Activated T-cell treated with anti-CD3 and anti-CD28 coated beads for 4 hours (primary cell): ENCODE results near the gene TNFAIP8.

Experiments used
- DNase-seq: peaks from one replicate; pipeline ENCODE4 v3.0.0-alpha.2; 2020

Gene TNFAIP8

DNA sequence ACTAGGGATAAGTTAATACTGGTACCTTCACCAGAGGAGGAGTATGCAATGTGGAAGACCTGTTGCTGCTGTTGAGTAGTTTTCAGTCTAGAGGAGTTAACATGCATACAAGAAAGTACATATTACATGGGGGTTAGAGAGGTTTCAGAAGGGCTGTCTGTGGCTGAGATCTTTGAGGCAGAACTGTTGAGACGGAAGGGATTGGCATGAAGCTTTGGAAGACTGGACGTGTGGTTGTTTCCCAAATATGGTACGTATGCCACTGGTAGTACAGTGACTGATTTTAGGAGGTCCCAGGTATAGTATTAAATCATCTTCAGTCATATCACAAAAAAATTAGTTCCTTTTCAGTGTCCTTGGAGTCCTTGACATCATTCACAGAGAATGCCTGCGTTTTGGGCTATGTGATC lies 17.6 kb downstream of the TNFAIP8 start:
- no peak for DNase-seq

DNA sequence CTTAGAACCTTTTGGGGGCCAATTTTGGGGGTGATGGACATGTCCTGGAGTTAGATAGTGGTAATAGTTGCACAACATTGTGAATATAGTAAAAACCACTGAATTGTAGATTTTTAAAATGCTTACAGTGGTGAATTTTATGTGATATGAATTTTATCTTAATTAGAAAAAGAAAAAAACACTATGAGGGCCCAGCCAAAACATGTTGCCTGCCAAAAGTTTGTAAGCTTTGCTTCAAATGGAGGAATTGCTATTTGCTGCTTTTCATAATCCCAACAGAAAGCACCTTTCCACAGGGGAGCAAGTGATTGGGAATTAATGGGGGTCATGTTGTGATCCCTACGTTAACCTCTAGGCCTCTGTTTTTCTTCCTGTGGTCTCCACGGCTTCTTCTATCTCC lies 19.1 kb downstream of the TNFAIP8 start:
- no peak for DNase-seq

DNA sequence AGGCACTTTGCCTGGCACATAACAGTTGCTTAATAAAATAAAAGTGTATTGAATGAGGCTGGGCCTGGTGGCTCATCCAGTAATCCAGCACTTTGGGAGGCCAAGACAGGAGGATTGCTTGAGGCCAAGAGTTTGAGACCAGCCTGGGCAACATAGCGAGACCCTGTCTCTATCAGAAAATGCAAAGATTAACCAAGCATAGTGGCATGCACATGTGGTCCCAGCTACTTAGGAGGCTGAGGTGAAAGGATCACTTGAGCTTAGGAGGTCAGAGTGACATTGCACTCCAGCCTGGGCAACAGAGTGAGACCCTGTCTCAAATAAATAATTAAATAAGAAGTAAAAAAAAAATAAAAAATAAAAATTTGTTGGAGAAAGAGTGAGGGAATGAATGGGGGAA lies 21.2 kb downstream of the TNFAIP8 start:
- DNase-seq, result no peak

DNA sequence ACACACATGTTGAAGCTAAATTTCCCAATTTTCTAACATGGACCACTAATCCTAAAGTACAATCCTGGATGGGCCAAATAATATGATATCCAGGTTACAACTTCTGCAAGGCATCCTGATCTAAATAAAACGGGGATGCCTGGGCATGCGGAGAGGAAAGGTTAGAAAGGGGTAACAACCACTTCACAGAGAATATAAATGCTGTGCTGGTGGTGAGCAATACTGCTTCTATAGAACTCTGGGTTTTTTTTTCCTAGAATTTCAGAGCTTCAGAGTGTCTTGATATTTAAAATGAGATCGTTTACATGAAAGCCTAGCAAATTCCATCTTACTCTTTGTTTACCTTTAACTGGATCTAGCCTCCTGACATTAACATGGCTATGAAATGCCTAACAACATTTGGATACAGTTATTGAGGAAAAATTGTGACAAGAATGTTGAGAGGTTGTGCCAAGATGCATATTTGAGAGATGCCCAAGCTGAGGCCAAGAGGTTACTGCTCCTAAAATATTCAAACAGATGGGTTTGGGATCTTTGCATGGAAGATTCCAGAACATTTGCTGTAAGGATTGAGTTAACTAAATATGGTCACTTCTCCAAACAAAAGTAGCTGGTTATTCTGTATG lies 22.4 kb downstream of the TNFAIP8 start:
- no peak for DNase-seq

DNA sequence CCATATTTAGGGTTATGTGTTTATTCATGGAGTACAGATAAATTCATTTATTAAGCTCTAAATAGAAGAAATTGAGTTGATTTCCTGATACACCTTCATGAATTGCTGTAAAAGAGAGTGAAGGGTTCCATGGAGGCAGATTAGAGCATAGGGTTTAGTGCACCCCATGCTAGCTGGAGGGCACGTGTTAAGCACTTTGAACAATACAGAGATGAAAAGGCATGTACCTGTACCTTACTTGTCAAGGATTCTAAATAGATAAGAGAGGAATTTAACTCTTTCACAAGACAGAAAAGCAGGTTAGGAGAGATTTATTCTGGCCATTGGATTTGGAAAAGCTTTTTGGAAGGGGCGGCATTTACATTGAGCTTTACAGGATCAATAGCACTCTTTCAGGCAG lies 23.3 kb downstream of the TNFAIP8 start:
- no peak for DNase-seq

DNA sequence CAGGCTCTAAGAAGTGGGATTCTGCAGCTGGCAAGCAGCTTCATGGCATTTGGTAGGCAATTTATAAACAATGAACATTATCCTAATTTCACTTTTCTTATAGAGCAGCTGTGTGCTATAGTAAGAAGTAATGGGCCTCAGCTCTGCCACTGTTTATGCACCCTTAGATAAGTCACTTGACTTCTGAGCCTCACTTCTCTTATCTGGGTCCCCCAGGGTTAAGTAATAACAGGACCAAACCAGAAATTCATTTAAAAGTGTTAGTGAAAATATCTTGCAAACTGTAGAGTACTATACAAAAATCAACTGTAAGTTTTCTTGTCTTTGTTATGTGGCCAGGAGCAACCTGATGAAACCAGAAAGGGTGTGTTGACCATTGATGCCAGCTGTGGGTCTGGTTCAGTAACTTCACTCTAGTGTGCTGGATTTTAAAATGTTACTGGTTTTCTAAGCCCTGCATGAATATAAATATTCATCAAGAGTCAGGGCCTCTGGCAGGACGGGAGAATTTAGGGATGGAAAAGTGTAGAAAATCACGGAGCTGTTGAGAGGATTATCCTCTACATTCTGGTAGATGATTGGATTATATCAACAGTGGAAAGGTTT lies 24.2 kb downstream of the TNFAIP8 start:
- no peak for DNase-seq

DNA sequence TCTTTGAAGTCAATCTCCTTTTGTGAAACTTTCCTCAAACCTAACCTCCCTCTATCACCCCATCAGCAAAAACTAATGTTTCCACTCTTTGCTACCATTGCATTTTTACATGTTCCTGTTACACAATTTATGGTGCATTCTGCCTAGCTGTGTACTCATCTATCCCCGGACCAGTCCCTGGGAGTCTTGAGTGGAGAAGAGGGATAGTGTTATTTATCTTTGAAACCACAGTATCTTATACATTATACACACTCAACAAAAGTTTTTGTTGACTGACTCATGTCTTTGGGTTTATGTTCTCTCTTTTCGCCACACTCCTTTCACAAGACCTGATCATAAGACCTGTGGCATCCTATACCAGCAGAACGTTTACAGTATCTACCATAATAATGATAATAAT lies 26.4 kb downstream of the TNFAIP8 start:
- DNase-seq, result no peak

DNA sequence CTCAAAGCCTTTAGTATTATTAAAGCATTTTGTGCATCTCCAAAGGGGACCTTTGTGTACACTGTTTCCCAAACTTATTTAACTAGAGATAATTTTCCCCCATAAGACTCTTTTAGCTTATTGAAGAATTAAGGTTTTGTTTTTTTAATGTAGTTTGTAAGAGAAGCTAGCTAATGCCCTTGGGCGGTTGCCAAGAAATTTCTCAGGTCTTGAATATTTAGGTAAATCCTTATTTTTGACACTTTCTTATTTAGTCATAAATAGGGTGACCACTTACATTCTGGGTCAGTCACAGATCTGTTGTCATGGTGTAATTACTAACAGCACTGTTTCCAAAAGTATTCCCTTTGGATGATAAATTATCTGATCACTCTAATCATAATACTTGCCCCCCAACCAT lies 27.2 kb downstream of the TNFAIP8 start:
- DNase-seq, result no peak

DNA sequence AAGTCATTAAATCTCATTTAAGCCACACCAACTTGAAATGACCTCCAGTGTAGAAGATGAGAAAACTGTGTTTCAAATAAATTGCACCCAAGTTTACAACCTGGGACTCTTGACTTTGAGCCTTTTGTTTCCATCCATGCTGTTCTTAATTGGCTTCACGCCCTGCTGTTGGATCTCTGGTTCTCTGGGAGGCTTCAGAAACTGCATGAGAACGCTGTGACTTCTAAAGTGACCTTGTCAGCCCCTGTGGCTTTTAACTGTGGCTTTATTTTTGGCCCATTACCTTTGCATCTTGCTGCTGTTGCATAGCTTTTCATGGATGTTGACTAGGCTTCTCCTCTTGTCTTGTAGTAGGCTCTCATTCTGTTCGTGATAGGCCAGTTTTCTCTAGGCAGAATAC lies 29.3 kb downstream of the TNFAIP8 start:
- no peak for DNase-seq

DNA sequence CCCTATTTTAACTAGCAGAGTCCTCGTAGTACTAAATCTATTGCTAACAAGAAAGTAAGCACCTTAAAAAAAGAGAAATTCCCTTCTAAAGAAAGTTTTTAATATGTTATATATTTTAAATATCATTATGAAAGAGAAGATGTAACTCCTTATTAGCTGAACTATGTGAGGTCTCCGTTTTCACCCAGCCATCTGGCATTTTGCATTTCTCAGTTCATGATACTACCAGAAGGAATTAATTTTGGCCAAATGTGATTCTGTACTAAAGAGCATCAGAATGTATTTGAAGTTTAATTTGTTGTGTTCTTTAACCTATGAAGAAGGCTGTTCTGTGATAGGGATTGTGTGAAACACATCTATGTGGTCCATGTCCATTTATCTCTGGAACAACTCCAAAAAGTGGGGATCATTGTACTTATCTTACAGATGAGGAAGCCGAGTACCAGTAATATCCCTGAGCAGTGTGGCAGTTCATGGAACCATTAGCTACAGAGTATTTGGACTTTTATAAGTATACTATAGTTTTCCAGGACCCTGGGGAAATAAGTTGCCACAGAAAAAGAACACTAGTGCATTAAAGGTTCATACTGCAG lies 29.8 kb downstream of the TNFAIP8 start:
- DNase-seq, result no peak

DNA sequence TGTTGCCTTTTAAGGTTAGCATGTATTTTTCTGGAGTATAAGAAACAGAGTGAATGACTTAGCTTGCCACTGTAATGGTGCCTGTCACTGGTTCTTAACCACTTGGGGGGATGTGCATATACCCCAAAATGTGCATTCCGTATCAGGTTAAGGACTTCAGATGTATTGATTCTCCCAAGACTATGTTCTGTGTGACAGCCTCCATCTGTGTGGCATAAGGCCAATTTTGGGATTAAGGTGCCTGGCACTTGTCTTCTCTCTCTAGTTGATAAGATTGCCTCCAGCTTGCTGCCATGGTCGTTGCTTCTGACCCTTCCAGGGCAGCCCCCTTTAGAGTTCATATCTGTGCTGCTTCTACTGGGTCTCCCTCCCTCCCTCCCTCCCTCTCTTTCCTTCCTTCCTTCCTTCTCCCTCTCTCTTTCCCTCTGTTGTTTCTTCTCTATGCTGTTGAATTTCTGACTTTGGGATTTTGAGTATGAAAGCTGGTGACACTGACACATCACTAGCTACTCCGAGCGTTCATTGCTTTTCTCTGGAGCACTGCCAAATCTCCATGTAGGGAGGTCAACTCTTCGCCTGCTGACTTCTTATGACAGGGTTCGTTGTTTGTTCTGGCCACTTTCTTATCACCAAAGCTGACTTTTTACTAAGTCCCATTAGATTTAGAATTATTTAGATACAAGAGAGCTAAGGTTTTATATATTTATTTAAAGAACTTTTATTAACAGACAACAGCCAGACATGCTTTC lies 31.0 kb downstream of the TNFAIP8 start:
- DNase-seq, result no peak

DNA sequence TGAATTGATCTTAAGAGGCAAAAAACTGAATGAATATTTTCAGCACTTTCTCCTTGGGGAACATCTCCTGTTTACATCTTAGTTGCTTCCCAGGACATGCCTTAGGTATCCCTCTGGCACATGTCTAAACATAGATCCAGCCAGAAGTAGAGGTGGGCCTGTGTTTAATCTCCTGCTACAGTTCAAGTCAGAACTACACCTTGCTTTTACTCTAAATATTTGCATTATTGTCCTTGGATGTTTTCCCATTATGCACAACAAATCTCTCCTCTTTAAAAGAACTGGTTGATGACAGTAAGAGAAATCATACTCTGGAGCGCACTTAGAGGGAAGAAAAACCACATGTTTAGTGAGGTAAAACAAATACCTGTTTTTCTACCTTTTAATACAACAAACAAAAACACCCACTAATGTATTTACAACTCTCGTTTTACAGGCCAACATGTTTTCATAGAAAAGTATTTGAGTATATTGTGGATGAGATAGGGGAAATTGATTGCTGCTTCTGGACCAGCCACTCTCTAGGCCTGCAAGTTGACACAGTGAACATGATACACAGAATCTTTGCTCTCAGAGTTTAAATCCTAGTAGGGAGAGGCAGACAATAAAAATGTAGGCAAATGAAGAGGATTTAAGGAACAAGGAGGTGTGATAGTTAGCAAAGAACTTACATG lies 32.3 kb downstream of the TNFAIP8 start:
- DNase-seq, result no peak

DNA sequence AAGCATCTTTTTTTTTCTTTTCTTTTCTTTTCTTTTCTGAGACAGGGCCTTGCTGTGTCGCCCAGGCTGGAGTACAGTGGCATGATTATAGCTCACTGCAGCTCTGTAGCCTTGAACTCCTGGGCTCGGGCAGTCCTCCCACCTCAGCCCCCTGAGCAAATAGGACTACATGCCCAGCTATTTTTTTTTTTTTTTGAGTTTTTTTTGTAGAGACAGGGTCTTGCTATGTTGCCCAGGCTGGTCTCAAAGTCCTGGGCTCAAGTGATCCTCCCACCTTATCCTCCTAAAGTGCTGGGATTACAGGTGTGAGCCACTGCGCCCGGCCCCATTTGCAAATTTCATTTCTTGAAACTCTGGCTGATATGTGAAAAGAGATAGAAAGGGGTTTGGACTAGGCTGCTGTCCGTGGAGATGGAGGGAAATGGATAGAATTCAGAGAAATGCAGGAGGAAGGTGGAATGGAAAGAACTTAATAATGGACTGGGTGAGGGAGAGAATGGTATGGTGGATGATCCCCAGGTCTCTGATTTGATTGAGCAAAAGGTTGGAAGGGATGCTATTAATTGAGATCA lies 32.9 kb downstream of the TNFAIP8 start:
- no peak for DNase-seq

DNA sequence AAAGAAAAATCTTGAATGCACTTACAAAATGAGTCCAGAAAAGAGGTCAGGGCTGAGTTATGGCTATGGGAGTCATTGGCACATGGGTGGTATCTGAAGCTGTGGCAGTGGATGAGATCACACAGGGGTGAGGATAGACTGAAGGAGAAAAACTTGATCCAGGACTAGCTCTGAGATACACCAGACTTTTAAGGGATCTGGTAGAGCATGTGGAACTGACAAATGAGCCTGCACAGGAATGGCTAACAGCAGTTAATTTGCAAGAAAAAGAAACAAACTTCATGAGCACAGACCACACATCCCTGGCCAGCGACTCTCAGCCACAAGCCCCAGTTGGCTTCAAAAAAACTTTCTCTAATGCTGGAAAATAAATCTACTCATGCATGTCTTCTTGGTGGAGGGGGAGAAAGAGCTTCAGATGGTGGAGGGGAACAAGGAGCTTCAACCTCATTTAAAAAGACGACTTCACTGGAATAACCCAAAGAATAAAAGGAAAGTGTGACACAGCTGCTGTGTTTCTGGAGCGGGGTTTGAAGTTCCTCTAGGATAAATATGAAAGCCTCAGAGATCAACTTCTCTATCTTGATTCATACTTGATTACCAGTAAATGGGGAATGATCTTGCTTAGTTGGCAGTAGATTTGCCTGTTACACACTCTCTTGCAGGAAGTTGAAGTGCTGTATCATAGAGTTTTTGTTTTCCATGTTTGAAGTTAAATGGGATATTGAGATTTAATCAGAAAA lies 33.6 kb downstream of the TNFAIP8 start:
- DNase-seq, result no peak

DNA sequence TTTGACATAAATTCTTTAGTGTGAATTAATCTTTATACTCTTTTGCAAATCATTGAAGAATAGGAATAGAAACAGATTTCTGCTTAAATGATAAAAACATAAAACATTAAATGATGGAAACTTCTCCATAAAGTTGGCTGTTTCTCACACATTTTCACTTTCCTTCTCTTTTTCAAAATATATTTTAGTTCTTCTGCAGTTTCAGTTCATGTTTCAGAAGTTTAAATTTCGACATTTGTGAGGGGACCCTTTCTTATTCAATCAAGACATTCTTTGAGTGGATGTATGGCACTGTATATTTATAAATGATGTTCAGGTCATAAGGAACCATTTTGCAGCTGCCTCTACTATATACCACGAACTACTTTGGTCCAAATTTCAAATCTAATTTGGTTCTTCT lies 34.6 kb downstream of the TNFAIP8 start:
- DNase-seq, result no peak

DNA sequence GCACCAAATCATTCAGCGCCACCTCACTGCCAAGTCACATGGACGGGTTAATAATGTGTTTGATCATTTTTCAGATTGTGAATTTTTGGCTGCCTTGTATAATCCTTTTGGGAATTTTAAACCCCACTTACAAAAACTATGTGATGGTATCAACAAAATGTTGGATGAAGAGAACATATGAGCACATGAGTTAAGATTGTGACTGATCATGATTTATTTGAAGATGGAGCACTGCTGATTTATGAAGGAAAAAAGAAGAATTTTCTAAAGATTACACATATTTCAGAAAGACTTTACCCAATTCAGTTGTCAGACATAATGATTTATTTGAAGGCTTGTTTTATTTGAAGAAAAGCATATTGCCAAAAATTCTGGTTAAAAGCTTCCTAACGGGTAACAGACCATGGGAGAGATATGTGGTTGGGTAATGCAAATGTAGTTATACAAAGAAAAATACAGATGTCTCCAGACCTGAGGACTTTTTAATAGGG lies 37.4 kb downstream of the TNFAIP8 start:
- no peak for DNase-seq

DNA sequence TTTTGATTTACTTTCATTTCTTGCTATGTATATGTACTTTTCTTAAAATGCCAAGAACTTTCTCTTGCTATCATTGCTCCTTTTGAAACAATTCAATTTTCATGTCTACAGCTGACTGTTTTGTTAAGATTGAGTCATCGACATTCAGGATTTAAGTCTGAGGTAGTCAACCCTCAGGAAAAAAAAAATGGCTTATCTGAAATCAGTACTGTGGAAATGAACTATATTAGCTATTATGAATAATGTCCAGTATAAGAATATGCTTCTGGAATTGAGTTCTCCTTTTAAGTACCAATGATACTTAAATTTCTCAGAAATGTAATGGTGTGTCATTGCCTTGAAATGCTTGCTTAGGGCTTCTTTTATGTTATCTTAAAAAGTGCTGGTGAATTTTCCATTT lies 37.9 kb downstream of the TNFAIP8 start:
- DNase-seq, result no peak

DNA sequence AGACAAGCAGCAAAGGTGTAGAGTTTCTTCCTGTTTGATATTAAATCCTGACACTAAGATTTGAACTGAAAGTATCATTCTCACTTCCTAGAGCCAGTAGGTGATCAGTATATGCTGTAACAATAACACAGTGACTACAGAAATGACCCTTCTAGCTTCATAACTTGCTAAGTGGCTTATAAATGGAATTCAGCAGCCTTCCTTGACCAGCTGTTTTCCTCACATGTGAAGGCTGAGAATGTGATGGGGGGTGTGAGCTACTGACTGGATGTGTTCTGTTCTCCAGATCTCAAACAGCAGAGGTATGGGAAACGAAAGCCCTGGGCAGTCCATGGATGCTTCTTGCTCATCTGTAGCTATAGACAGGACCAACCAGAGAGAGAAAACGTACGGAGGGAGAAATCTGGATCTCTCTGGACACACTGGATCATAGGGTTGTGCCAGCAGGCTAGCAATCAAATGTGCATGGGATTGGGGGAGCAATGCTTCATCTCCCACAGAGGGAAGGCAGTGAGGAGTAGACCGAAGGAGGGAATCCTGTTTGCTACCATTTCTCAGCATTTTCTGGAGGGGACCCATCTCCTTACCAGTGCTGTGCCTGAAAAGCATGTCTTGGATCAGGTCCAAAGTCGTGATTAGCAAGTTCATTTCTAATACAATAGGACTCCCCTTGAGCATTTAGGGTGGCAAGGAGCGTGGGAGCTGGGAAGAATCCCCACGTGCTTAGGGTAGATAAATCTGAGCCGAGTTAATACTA lies 39.4 kb downstream of the TNFAIP8 start:
- no peak for DNase-seq

DNA sequence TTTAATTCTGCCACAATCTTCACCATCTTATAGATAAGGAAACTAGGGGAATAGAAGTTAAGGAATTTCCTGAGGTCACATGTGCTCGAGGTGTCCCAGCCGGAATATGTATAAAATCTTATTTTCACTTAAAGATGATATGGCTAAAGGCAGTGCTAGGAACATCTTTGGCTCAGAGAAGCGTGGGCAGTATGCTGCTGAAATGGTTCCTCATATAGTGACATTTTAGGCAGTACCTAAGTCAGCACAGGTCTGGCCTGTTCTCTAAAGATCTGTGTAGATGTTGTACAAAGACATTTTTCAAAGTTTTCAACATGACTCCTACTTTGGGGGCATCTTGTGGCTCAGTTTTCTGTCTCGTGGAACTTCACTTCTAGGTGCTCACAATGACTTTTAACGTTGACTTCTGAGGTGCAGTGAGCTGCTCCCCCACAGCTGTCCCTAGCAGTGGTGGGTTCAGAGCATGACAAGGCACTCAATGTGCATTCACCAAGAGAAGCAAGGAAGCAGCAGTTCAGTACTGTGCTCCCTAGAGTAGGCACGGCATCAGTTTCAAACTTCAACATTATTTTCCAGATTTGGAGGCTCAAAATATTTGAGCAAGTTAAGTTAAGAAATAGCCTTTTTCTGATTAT lies 40.3 kb downstream of the TNFAIP8 start:
- no peak for DNase-seq

DNA sequence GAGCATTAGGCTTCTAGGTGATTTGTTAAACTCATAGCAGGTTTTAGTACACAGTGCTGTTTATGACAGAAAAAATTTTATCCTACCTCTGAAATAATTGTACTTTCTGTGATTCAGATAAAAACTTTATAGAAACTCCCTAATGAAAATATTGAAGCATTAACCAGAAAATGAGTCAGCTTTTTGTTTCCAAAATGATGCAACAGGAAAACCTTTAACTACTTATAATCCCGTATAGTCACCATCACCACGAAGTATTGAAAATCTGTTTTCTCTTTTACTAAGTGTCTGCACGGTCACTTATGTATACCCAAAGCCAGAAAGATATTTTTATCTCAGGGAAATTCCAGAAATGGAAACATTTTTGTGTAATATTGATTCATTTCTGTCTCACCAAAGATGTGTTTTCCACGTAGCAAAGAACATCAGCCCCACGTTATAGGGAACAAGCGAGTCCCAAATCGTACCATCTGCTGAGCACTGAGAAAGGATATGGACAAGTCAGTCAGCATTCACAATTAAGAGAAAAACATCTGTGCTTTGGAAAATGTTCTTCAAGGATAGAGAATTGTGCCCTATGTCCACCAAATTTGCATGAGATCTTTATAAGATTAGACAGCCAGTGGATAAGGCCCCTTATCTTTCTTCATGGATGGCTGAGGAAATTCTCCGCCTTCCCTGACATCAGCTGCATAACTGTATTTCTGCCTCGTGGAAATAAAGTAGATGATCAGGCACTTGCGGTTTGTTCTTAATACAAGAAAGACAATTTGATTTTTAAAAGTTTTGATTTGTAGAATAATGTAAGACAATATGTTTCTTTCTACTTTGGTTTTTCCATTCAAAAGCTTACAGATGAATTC lies 41.9 kb downstream of the TNFAIP8 start:
- DNase-seq, result no peak
